ENCODE data around the gene PRKAG2.

Gene PRKAG2

DNA sequence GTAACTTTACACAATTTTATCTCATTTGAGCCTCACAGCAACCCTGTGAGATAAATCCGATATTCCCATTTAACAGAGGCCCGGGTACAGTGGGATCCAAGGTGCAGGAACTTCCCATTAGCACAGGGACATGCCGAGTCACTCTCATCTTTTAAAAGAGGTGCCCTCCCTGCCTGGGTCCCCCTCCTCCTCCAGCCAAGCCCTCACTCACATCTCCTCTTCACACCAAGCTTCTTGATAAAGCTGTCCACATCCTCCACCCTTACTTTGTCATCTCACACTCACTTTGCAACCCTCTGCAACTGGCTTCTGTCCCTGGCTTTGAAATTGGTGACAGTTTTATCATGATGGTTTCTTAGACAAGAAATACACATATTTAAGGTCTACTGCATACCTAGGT is 212.6 kb downstream of the PRKAG2 start:
- H3K27me3 ChIP-seq (replicated peaks; ENCODE audit: control insufficient read depth, insufficient read depth, low read length): no peaks in the 10 kb centered on the region
- DNase-seq (ENCODE audit: extremely low read depth, insufficient read length): no peak

DNA sequence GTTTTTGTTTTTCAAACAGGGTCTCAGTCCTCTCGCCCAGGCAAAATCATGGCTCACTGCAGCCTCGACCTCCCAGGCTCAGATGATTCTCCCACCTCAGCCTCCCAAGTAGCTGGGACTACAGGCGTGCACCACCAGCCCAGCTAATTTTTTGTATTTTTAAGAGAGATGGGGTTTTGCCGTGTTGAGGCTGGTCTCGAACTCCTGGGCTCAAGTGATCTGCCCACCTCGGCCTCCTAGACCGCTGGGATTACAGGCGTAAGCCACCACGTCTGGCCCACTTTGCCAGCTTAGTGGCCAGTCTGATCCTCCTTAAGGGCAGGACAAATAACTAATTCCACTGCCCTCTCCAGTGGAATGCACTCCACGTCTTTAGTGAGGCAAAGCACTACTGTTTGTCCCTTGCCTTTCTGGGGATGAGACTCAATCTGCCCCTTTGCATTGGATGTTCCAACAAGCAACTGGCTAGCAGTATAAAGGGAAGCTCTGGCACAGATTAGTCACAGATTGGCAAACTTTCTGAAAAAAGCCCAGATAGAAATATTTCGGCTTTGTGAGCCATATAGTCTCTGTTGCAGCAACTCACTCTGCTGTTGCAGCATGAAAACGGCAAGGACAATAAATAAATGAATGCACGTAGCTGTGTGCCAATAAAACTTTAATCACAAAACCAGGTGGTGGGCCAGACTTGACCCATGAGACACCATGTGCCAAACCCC is 213.4 kb downstream of the PRKAG2 start:
- Histone ChIP-seq H3K4me3 (replicated peaks; ENCODE audit: low read depth, low read length) (no peak overlapping the region), H3K27me3 (replicated peaks; ENCODE audit: control insufficient read depth, insufficient read depth, low read length) (no peaks in the 10 kb centered on the region), H3K36me3 (ENCODE audit: control insufficient read depth, insufficient read depth, low read length) (no peaks in the 10 kb centered on the region)
- TF ChIP-seq, protein P1, sequence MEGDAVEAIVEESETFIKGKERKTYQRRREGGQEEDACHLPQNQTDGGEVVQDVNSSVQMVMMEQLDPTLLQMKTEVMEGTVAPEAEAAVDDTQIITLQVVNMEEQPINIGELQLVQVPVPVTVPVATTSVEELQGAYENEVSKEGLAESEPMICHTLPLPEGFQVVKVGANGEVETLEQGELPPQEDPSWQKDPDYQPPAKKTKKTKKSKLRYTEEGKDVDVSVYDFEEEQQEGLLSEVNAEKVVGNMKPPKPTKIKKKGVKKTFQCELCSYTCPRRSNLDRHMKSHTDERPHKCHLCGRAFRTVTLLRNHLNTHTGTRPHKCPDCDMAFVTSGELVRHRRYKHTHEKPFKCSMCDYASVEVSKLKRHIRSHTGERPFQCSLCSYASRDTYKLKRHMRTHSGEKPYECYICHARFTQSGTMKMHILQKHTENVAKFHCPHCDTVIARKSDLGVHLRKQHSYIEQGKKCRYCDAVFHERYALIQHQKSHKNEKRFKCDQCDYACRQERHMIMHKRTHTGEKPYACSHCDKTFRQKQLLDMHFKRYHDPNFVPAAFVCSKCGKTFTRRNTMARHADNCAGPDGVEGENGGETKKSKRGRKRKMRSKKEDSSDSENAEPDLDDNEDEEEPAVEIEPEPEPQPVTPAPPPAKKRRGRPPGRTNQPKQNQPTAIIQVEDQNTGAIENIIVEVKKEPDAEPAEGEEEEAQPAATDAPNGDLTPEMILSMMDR (IDR thresholded peaks at IDR 0.05; ENCODE audit: insufficient read depth, low read length, poor library complexity, severe bottlenecking): no peak
- DNase-seq (ENCODE audit: extremely low read depth, insufficient read length): no peak

More for the DNA sequence above, 212.6 kb downstream of the PRKAG2 start:
- TF ChIP-seq, protein P1 (IDR thresholded peaks at IDR 0.05; ENCODE audit: insufficient read depth, low read length, poor library complexity, severe bottlenecking): no peak
- Histone ChIP-seq H3K4me3 (replicated peaks; ENCODE audit: low read depth, low read length) (no peak overlapping the region), H3K36me3 (ENCODE audit: control insufficient read depth, insufficient read depth, low read length) (no peaks in the 10 kb centered on the region)

- TF ChIP-seq, protein P1 (IDR thresholded peaks at IDR 0.05; ENCODE audit: insufficient read depth, low read length, poor library complexity, severe bottlenecking): no peak
- no peak overlapping the region for H3K4me3 ChIP-seq (replicated peaks; ENCODE audit: low read depth, low read length)
- no peaks in the 10 kb centered on the region for H3K27me3 ChIP-seq (replicated peaks; ENCODE audit: control insufficient read depth, insufficient read depth, low read length)
- no peaks in the 10 kb centered on the region for H3K36me3 ChIP-seq (ENCODE audit: control insufficient read depth, insufficient read depth, low read length)
- DNase-seq (ENCODE audit: extremely low read depth, insufficient read length): no peak
Measured at GRCh38 chr7:151662251-151662826, 214.6 kb downstream of the PRKAG2 start.

GRCh38 chr7:151661587-151661986 is 215.3 kb downstream of the PRKAG2 start:
- TF ChIP-seq, protein P1 (IDR thresholded peaks at IDR 0.05; ENCODE audit: insufficient read depth, low read length, poor library complexity, severe bottlenecking): no peak
- H3K36me3 ChIP-seq (ENCODE audit: control insufficient read depth, insufficient read depth, low read length): no peaks in the 10 kb centered on the region
- H3K27me3 ChIP-seq (replicated peaks; ENCODE audit: control insufficient read depth, insufficient read depth, low read length): no peaks in the 10 kb centered on the region
- no peak overlapping the region for H3K4me3 ChIP-seq (replicated peaks; ENCODE audit: low read depth, low read length)
- no peak for DNase-seq (ENCODE audit: extremely low read depth, insufficient read length)

GRCh38 chr7:151660141-151660540 is 216.8 kb downstream of the PRKAG2 start:
- H3K4me3 ChIP-seq (replicated peaks; ENCODE audit: low read depth, low read length): no peak overlapping the region

More at GRCh38 chr7:151660141-151660540, 216.8 kb downstream of the PRKAG2 start:
- no peaks in the 10 kb centered on the region for H3K27me3 ChIP-seq (replicated peaks; ENCODE audit: control insufficient read depth, insufficient read depth, low read length)
- no peak for DNase-seq (ENCODE audit: extremely low read depth, insufficient read length)
- TF ChIP-seq, protein P1 (IDR thresholded peaks at IDR 0.05; ENCODE audit: insufficient read depth, low read length, poor library complexity, severe bottlenecking): no peak
- no peaks in the 10 kb centered on the region for H3K36me3 ChIP-seq (ENCODE audit: control insufficient read depth, insufficient read depth, low read length)
